Endometrium (tissue), 2 donors: ENCODE measurements around the gene RXFP4.
"Not testable (repeated sequence)": the region's sequence is repeated elsewhere in the genome, so short reads cannot be mapped to it uniquely, and the experiment has no call there.

Experiments
- FAIRE-seq: peaks from 2 replicates; lab custom pipeline; 2012; peaks lifted over from hg19 to GRCh38; lab: Jason Lieb, UNC
- donor health status: control.
- donor health status: control.

The RXFP4 gene, protein sequence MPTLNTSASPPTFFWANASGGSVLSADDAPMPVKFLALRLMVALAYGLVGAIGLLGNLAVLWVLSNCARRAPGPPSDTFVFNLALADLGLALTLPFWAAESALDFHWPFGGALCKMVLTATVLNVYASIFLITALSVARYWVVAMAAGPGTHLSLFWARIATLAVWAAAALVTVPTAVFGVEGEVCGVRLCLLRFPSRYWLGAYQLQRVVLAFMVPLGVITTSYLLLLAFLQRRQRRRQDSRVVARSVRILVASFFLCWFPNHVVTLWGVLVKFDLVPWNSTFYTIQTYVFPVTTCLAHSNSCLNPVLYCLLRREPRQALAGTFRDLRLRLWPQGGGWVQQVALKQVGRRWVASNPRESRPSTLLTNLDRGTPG

GRCh38 chr1:155940993-155941844, at the start of gene RXFP4:
TSS of gene RXFP4 (plus strand) at chr1:155941638. CDS start at chr1:155941710, 72 bp downstream.
- FAIRE-seq: no peak

- no peak for FAIRE-seq
Observed at GRCh38 chr1:155892796-155893195, 48.6 kb upstream of the RXFP4 start.

DNA sequence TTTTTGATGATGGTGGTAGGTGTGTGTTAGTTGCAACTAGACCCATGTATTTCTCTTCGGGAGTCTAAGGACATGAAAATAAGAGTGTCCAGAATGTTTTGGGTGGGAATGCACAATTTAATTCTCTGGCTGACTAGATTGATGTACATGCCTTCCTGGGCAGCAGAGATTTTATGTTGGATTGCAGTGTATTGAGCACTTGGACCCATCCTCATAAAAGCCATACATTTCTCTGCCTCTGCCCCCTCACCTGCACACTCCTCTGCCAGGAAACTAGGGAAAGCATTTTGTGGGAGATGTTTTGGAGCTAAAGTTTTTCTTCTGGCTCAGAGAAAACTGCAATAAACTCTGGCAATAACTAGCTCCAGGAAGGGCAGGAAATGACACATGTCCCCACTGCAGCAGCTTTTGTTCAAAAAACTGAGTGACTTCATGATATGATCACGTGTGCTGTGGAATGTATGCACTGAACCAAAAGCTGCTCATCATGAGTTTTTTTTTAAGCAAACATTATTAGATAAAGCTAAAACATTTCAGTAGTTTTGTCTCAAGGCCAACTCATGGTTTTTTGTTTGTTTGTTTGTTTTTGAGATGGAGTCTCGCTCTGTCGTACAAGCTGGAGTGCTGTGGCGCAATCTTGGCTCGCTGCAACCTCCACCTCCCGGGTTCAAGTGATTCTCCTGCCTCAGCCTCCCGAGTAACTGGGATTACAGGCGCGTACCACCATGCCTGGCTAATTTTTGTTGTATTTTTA, 47.9 kb upstream of the RXFP4 start:
- peak; percentile 4 for FAIRE-seq

- FAIRE-seq: not testable (repeated sequence)
Observed at GRCh38 chr1:155895617-155896016, 45.8 kb upstream of the RXFP4 start.

GRCh38 chr1:155896476-155896875, 45.0 kb upstream of the RXFP4 start:
- FAIRE-seq: not testable (repeated sequence)

- FAIRE-seq: no peak
Observed at GRCh38 chr1:155897746-155898145, 43.7 kb upstream of the RXFP4 start.

GRCh38 chr1:155898888-155899287, 42.5 kb upstream of the RXFP4 start:
- no peak for FAIRE-seq

- FAIRE-seq: no peak
Observed at GRCh38 chr1:155899683-155900082, 41.8 kb upstream of the RXFP4 start.

GRCh38 chr1:155900161-155900560, 41.3 kb upstream of the RXFP4 start:
- FAIRE-seq: no peak

GRCh38 chr1:155904261-155904660, 37.2 kb upstream of the RXFP4 start:
- FAIRE-seq: no peak

DNA sequence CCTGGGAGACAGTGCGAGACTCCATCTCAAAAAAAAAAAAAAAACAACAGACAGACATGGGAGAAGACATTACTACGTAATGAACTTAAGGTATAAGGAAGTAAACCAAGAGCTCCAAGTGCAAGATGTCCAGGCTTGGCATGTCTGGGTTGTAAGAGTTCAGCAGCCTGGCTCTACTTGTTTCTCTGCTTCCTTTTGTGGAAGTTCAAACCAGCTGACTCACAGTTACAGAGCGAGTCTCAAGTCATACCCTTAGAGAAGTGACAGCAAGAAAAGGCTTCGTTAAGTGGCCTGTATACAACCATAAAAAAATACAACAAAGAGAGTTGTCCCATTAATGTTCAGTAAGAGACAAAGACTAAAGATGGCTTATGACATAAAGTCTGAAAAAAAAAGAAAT, 31.5 kb upstream of the RXFP4 start:
- FAIRE-seq: no peak

DNA sequence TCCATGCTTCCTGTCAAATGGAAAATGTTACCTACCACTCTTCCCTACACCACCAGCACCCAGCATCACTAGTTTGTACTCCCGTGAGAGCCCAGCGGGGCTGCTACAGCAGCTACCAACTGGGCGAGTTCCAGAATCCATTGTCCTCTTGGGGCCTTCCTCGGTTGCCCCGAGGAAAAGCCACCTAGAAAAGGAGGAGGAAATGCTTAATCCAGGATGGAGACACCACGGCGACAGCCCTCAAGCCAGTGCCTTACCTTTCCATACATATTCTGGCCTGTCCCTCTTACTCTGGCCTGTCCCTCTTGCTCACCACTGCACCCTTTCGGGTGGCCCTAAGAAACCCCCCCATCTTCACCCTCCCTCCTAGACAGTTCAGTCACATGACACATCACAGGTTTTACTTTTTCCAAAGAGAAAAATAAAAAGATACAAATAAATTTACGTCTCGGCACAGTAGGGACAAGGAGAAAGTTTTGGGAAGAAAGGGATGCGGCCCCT, 30.8 kb upstream of the RXFP4 start:
- no peak for FAIRE-seq

DNA sequence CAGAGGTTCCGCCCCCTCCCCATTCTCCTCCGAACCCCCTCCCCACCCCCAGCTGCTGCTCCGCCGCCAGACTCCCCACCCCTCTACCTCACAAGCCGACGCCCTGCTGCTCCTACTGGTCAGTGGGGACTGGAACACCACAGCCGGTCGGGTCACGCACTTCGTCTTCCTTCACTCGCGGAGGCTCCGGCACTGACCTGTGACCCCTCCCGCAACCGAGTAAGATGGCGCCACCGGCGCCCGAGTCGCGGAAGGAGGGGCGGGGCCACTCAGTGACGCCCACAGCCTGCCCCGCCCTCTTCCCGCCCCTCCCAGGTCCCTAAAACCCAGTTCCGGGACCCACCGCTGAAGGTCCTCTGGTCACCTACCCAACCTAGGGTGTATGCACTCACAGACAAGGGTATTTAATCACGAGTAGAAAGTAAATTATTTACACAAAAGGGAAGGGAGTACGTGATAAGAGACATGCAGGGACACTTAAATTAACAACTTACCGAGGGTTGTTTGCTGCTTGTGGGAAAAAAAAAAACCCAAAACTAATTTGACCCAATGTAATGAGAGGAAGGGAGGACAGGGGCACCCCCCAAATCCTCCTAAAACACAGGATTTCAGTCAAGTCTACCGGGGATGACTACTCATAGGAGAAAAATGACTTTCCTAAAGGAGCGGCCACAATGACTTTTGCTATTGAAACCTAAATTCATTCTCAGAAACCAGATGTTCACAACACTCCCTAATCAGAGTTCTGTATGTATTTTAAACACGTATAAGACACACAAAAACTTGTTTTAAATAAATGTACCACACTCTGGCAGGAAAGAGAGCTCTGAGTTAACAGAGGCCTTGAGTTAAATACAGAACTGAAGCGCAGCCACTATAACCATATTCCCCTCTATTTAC, 30.0 kb upstream of the RXFP4 start, which contains the start of gene RIT1:
TSS of gene RIT1 (minus strand) at position 194 of the 900 bp plus-strand sequence. CDS start 588 bp downstream, outside the sequence.
- peak; percentile 41 for FAIRE-seq

- FAIRE-seq: no peak
Observed at GRCh38 chr1:155912056-155912536, 29.3 kb upstream of the RXFP4 start.

- no peak for FAIRE-seq
Observed at GRCh38 chr1:155913969-155914757, 27.3 kb upstream of the RXFP4 start.

DNA sequence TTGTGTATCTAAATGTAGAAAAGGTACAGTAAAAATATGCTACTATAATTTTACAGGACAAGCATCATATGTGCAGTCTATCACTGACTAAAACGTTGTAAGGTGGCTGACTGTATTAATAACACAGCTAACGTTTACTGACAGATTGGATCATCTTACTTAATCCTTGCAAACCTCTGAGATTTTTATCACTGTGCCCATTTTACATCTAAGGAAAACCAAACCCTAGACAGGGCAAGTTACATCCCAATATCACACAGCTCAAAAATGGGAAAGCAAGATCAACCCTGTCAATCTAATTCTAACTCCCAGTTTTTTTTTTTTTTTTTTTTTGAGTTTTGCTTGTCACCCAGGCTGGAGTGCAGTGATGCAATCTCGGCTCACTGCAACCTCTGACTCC, 22.8 kb upstream of the RXFP4 start:
- FAIRE-seq: no peak

DNA sequence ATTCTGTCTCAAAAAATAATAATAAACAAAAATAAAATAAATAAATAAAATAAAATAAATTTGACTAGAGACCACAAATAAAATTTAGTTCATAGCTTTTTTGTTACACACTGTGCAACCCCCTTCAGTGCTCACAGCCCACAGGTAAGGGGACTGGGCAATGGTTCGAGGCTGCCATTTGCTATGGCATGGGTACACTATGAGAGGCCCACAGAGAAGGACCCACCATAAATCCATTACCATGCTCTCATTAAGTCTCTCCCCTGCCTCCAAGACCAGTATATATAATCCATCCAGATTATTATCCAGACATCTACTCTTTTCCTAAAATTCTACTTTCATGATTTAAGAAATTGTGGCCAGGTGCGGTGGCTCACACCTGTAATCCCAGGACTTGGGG, 21.6 kb upstream of the RXFP4 start:
- FAIRE-seq: no peak

DNA sequence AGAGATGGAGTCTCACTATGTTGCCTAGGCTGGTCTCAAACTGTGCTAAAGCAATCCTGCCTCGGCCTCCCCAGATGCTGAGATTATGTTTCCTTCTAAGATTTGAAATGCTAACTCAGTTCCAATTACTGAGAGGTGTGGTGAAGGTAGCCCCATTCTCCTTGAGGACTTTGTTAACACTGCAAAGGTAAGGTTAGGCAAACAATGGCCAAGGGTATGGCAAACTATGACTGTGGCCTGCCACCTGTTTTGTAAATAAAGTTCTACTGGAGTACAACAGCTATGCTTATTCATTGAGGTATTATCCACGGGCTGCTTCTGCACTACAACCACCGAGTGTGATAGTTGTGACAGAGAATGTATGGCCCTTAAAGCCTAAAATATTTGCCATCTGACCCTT, 20.7 kb upstream of the RXFP4 start:
- FAIRE-seq: no peak

DNA sequence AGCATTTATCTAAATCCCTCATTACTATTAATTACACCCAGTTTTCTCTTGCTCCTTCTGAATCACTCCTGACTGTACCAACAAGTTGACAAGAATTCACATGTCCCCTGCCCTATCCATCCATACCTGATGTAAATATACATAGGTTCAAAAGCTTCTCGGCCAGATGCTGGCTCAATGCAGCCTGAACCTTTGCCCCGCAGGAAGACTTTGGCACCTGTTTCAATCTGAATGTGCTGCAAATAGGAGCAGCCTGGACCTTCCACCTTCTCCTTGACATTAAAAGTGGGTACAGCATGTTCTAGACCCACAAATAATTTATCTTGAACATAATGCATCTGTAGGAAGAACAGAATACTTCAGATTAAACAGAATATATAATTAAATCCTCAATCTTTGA, 15.9 kb upstream of the RXFP4 start:
- FAIRE-seq: no peak

DNA sequence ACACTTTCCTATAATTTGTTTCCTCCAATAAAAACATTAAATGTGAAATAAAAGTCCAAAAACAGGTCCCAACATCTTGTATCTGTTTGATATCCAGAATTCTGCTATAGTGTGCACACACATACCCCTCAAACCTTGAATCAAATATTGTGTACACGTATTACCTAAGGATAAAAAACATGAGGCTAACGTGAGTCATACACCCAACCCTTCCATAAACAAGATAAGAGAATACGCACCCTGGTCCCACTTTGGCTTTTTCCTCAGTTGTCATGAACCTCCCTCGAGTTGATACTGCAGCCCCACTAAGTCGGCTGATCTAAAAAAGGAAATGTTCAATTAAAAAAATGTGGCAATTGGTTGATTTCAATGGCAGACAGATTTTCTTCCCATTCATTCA, 12.4 kb upstream of the RXFP4 start:
- no peak for FAIRE-seq
